GM03348 (cell line): ENCODE measurements around the gene TMEM255A.
"Not testable (repeated sequence)": the region's sequence is repeated elsewhere in the genome, so short reads cannot be mapped to it uniquely, and the experiment has no call there.

ENCODE experiments used
- DNase-seq: peaks from one replicate; pipeline ENCODE4 v3.0.0; 2012; ENCODE audit warnings: low spot score

Gene TMEM255A

DNA sequence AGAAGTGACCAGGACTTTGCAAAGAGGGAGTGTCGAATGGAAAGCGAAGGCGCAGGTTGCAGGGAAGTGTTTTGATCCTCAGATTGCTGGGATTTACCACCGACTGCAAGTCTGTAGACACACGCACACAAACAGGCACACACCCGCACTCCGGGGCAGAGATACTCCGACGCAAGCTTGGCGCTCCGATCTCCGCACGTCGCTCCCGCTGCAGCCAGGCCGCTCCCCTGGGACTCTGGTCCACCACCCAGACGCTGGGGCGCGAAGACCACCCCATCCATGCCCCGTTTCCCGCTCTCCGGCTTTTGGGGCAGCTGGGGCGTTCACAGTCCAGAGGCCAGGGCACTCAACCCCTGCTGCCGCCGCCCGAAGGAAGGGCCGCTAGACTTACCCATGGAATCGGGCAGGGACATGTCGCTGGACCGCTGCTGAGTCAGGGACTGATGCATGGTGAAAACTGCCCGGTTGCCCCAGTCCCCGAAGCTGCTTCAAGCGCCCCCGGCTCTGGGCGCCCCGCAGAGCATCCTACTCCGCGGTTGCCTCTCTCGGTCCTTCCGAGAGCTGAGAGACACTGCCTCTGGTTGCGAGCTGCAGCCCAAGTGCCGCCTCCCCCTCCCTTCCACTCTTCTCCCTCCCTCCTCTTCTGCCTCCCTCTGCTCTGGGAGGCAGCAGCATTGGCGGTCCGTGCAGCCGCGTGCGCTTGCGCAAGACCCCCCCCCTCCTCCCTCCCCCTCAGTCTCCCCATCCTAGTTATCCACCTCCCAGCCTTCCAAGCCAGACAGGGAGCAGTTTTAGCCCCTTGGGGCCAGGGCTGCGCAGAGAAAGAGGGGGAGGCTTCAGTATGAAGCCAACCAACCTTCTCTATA, at the start of gene TMEM255A:
TMEM255A (minus strand) TSS at position 601 of the 866 bp plus-strand sequence; CDS start at position 449, 152 bp downstream.
- DNase-seq: peak; percentile 2

DNA sequence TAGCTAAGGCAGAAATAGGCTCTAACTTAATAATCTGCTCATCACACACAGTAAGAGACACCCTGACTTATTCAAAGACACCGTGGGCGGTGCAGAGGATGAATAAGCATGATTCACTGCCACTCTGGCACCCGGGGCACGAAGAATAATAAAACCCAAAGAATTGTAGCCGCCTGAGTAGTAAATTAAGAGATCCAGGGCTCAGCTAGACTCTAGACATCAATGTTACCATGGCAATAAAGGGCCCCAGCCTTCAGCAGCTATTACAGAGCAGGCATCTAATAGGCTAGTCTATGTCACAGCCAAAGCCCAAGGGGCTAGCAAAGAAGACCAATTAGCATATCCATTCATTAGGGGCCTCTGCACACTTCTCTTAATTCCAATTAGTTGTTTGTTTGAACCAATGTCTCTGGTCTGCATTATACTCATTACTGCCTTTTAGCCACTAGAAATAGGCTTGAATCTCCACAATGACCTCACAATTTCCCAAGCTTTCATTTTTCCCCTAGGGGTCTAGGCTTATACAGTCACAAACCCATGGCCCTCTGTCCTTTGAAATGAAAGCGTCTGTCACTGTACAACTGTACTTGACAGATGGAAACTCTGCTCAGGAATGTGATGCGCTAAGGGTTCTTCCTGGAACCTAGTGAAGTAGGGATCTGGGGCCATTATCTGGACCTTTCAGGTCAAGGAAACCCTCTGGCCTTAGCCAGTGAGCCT, 47.6 kb upstream of the TMEM255A start:
- DNase-seq: peak; percentile 3

DNA sequence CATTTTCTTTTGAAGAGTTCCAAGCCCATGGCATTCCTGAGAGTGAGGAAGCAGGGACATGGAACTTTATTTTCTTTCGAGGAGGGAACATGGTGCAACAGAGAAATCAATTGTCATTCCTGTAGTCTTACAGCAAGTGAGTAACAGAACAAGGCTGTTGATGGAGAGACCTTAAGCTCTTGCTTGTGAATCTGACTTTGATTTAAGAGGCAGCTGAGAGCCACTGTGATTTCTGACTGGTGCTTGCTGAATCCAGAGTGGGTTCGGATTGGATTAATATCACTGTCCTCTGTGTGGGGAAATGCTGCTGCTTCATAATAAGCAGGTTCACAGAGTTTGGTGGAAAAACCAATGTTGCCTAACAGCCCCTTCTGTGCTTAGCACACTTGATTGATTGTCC, 45.9 kb upstream of the TMEM255A start:
- DNase-seq: no peak

DNA sequence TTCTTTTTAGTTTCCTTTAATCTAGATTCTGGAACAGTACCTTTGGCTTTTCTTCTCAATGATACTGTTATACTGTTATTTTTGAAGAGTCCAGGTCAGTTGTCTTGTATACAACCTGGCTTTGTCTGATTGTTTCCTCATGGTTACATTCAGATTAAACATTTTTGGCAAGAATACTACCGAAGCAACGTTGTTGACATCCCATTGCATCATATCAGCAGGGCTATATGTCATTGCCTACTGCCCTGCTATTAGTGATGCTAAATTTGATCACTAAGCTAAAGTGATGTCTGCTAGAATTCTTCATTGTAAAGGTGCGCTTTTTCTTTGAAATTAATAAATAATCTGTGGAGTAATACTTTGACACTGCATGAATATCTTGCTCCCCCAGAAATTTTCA, 44.8 kb upstream of the TMEM255A start:
- no peak for DNase-seq

DNA sequence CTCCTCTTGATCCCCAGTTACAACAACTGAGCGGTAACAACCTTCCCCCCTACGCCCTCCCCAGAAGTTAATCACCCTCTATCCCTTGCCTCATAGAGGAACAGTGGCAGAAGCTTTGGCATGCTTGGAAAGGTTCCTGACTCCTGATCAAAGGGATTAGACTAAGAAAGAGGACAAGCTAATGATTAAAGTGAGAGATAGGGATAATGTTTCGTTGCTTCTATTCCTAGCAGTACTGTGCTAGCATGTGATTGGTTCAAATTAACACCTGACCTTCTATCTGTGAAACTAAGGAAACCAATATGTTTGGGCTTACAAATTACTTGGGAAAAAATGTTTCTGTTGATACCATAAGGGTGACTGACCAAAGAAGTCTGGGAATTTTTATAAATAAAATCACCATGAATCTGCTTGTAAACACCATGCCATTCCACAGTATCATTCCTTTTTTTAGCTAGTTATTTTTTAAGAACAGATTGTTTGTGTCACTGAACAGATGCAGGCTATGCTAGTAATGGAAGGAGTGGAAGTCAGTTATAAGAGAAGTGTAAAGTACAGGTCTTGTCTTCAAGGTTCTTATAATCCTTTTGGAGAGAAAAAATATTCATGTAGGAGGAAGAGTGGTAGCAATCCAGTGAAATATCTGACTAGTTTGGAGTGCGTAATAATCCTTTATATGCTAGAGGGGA, 39.3 kb upstream of the TMEM255A start:
- DNase-seq: no peak

DNA sequence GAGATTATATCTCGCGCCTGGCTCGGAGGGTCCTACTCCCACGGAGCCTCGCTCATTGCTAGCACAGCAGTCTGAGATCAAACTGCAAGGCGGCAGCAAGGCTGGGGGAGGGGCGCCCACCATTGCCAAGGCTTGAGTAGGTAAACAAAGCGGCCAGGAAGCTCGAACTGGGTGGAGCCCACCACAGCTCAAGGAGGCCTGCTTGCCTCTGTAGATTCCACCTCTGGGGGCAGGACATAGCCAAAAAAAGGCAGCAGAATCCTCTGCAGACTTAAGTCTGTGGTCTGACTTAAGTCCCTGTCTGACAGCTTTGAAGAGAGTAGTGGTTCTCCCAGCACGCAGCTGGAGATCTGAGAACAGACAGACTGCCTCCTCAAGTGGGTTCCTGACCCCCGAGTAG, 33.3 kb upstream of the TMEM255A start:
- DNase-seq: not testable (repeated sequence)

DNA sequence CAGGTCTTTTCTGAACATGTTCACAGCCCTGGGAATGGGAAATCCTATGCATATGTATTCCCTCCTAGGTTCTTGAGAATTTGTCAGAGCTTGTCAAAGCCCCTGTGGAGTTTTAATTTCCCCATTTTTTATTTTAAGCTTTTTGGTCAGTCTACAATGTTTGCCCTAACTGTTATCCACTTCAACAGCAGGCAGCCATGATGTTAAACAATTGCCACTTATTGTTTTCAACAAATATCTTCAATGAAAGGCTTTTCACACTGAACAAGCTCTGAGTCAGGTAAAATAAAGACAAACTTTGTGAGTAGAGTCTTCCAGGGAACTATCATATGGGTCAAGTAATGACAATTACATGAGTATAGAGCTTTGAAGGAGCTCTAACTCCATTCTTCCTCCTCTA, 25.6 kb upstream of the TMEM255A start:
- no peak for DNase-seq

DNA sequence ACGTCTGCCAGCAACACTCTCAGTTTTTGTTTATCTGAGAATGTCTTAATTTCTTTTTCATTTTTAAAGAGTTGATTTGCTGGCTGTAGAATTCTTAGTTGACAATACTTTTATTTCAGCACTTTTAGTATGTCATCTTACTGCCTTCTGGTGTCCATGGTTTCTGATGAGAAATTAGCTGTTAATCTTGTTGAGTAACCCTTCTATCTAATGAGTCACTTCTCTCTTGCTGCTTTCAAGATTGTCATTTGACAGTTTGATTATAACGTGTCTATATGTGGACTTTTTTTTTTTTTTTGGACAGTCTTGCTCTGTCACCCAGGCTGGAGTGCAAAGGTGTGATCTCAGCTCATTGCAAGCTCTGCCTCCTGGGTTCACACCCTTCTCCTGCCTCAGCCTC, 24.0 kb upstream of the TMEM255A start:
- DNase-seq: no peak

DNA sequence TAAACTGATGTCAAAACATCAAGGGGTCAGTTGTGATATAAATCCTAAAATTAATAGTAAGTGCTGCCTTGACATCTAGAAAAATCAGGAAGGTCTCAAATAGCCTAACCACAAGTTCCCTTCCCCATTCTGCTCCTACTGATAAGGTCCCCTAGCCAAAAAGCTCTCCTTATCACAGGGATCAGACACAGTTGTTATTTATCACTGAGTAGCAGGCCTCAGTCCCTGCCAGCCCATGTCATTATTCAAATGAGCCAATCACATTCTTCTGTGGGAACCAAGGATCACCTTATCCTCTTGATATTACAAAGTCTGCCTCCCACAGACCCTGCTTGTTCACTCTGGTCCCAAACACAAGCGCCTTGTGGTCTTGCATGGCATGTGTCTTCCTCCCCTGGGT, 23.3 kb upstream of the TMEM255A start:
- no peak for DNase-seq

DNA sequence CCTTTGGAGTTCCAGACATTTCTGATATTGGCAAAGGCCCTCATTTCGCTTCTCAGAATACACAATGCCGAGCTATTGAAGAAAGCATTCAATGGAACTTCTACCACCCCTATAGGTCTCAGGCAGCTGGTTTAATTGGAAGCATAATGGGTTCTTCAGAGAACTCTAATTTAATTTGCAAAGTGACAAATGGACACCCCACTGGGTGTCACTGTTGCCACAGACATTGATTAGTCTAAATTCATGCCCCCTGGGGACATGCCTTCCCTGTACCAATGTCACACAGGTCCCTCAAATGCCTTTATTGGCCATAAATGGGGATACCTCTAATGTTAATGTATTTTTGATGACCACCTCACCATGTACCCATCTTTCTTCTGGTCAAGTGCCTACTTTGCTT, 22.9 kb upstream of the TMEM255A start:
- DNase-seq: no peak

DNA sequence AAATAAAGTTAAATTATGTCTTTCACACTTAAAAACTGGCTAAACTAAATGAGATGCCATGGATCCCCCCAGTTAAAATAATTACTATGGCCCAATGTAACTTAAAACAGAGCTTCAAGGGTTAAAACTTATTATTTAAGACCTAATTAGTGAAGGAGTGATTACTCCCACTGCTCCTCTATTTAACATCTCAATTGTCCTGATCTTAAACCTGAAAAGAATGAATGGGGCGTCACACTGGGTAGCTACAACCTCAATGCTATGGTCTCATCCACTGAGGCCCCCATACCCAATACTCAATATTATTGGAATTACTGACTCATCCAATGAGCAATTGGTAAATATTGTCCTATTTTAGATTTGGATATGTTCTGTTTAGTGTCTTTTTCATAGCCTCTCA, 21.1 kb upstream of the TMEM255A start:
- DNase-seq: no peak

DNA sequence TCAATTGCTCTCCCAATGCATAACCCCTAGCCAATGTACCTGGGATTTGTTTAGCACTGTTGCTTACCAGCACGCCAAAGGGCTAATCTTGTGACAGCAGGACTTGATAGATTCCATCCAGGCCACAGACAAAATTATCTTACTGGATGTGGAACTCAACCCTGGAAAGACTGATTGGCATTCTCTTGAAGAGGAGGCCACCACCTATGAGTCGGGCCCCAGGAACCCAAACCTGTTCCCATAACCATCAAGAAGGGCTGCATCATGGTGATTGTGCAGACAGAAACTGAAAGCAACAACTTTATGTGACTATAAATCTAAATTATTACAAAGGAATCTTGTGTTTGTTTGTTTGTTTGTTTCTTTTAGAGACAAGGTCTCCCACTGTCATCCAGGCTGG, 19.9 kb upstream of the TMEM255A start:
- no peak for DNase-seq

DNA sequence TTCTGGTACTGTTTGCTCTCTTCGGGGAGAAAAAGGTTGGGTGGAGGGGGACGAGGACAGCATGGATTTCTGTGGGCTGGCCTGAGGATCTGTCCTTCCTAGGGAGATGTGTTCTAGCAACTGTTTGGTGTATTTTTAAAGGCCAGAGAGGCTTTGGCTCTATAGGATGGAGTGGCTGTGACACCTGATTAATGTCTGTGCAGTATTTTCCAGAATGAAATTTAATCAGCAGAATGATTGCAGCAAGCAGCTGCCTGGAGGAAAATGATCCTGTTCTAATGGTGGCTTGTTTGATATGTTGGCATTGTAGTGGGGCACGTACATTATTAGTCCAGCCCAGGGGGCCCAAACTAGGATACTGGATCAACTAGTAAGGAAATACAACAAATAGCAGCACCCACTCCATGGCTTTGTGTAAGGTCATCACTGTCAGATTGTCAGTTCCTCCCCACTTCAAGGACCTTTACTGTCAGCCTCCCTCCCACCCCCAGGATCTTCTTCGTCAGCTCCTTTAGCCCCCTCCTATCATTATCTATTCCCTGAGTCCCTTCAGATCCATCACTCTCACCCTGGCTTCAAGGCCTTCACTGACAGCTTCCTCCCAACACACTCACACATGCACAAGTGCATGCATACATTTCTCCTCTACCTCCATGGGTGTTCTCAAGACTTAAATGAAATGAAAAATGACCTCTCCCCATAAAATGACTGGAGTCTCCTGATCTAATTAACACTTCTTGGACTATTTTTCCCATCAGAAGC, 10.4 kb upstream of the TMEM255A start:
- DNase-seq: no peak

DNA sequence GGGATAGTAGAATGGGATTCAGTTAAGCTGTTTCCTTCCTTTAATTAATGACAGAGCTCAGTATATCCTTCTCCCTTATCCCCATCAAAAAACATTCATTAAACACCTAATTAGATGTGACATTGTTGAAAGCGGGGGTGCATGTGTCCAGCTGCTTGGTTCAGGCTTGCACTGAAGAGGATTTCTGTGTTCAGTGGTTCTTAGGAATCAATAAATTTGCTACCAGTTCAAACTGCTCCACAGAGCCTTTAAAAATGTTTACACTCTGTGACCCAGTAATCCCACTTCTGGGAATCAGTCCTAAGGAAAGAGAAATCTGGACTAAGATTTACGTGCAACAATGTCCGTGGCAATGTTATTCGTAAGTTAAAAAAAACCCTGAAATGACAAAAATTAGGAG, 7.2 kb upstream of the TMEM255A start:
- no peak for DNase-seq

DNA sequence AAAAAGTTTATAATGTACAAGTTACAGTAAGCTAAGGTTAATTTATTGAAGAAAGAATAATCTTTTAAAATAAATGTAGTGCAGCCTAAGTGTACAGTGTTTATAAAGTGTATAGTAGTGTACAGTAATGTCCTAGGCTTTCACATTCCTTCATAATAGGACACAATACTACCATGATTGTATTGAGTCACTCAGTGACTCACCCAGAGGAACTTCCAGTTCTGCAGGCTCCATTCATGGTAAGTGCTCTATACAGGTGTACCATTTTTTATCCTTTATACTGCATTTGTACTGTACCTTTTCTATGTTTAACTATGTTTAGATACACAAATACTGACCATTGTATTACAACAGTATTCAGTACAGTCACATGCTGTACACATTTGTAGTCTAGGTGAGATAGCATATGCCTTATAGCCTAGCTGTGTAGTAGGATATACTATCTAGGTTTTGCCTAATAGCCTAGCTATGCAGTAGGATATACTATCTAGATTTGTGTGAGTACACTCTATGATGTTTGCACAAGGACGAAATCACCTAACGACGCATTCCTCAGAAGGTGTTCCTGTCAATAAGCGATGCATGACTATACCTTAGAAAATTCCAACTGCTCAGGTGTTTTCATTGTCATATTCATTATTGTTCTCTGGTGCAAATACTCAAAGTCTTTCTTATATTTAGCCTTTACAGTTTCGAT, 5.5 kb upstream of the TMEM255A start:
- no peak for DNase-seq

DNA sequence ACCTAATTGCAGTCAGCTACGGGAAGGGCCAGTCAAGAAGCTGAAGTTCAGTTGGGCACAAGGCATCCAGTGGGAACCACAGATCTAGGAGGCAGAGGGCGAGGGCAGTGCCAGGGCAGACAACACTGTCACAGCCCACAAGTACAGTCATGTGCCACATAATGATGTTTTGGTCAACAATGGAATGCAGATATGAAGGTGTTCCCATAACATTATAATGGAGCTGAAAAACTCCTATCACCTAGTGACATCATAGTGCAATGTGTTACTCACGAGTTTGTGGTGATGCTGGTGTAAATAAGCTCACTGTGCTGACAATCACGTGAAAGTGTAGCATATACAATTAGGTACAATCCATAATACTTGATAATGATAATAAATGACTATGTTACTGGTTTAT, 4.5 kb upstream of the TMEM255A start:
- DNase-seq: no peak

DNA sequence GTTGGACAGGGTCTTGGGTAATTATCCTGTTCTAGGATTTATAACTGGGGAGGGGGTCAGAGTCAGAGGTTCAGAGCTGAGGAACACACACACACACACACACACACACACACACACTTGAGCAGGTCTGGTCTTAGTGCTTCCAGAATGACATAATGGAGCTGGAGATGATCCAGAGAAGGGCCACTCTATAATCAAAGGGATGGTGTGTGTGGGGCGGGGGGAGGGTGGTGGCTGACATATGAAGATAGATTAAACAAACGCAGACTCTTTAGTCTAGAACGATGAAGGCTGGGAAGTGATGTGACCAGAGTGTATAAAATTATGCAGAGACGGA, 434 bp upstream of the TMEM255A start:
- DNase-seq: no peak

DNA sequence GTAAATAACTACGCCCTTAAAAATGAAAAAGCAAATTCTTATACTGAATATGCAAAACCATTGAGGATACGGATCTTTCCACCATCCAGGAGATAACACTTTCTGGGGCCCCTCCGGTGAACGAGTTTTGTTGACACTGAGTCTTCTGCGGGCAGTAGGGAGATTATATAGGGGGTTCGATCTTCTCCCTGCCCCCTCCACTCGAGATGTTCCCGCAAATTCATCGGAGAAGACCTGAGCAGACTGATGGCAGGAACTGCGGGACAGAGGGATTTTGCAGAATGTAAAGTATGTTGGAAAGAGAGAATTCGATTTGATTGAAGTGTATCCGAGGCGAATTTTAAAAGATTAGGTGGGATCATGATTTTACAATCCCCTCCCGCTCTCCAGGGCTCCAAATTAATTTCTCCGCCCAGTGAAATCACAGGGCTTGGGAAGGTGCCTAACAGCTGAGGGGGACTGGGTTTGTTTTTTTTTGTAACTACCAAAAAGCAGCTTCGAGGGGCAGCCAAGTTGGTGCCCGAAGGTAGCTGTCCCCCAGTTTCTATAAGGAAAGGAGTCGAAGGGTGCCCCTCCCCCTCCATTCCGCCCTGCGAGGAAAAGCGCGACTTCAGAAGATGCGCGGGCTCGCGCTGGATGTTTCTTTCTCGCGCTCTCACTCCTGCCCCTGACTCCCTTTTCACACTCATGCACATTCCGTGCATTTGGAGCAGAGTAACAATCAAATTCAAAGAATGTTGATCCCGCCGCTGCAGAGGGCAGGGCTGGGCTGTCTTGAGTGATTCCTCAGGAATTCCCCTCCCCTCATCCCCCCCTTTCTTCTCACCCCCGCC, 1.2 kb downstream of the TMEM255A start:
- DNase-seq: peak; percentile 10

DNA sequence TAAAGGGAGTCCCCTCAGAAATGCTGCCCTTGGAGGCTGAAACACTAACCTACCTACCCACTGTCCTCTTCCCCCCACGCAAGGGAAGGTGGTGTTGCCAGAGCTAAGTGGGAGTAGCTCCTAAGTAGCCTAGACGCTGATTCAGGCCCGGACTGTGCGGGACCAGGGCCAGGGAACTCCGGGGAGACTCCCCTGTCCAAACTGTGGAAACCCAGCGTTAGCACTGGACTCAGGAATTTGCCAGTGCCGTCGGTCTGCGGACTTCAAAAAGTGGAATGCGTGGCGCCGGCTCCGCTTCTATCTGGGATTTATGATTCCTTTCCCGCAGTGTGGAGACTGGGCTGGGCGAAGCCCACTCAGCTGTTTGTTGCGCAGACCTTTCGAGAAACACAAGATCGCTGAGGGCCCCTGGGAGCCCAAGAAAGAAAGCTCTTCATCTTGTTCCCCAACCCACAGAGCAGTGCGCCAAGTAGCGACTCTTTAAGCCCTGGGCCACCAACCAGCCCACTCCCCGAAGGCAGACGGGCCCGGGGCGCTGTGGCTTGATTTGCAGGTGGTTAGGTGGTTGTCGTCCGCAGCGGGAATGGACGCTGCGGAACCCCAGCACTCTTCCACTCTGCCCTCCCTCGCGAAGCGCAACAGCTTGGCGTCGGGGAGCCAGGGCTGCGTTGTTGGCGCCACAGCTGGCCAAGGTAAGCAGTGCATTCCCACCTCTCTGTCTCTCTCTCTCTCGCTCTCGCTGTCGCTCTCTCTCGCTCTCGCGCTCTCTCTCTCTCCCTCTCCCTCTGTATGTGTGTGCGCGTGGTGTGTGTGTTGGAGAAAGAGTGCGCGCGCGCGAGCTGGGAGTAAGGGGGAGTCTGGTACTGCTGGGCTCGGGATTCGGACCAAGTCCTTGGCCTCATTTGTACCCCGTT, 2.0 kb downstream of the TMEM255A start:
- DNase-seq: peak; percentile 5

DNA sequence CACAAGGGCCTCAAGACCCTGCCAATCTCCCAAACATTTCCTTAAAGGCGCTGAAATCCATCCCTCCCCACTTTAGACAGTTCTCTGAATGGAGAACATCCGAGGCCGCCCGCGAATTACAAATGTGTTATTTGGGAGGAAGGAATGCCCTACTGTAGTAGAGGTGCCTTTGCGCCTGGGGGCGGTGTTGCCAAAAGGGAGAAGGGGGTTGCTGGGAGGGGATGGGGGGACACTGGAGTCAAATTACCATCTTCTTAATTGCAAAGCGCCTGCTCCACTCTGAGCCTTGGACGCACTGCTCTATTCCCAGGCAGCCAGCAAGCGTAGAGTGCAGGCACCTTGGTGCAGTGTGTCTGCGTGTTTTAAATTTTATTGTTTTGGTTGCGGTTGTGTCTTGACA, 2.7 kb downstream of the TMEM255A start:
- DNase-seq: no peak
